CD8-positive, alpha-beta memory T cell (primary cell): ENCODE data around the gene DNAJC5. TPM values are rescaled to one million over a fixed set of nuclear protein-coding genes. Genes with fewer than 3 reads are reported as not detected.
"Not testable (repeated sequence)": the region's sequence is repeated elsewhere in the genome, so short reads cannot be mapped to it uniquely, and the experiment has no call there.

ENCODE experiments used
- CTCF ChIA-PET: fragments of 350-600 bp; sonication (Branson Sonifier 250); formaldehyde crosslinking; loops from one replicate; lab custom pipeline; 2021; ENCODE audit warnings: antibody characterized with exemption; lab: Charles Lee
- POLR2A ChIA-PET: fragments of 350-600 bp; sonication (Branson Sonifier 250); formaldehyde crosslinking; loops from one replicate; lab custom pipeline; 2021; ENCODE audit warnings: antibody characterized with exemption; lab: Charles Lee
- DNase-seq, 5 donors: peaks; one replicate each; pipeline versions ENCODE4 v3.0.0 to v3.0.0-alpha.2; 2020 to 2022; ENCODE audit warnings: mixed read lengths in 1 of 5
- H3K27ac ChIP-seq: one replicate; pipeline ENCODE4 v1.7.0; 2013; ENCODE audit warnings: low read depth, mild to moderate bottlenecking, low read length, moderate library complexity
- H3K27me3 ChIP-seq: 2 replicates; pipeline ENCODE4 v1.7.0; 2013; ENCODE audit warnings: low read length, mild to moderate bottlenecking; ENCODE audit not compliant: insufficient read depth, poor library complexity, severe bottlenecking
- H3K36me3 ChIP-seq: 2 replicates; pipeline ENCODE4 v1.7.0; 2013; ENCODE audit warnings: mild to moderate bottlenecking, low read length, moderate library complexity; ENCODE audit not compliant: insufficient read depth
- H3K4me1 ChIP-seq: 2 replicates; pipeline ENCODE4 v1.7.0; 2013; ENCODE audit warnings: mild to moderate bottlenecking, low read length, moderate library complexity; ENCODE audit not compliant: insufficient read depth
- H3K4me3 ChIP-seq: 2 replicates; pipeline ENCODE4 v1.7.0; 2013; ENCODE audit warnings: mild to moderate bottlenecking, low read length
- H3K9me3 ChIP-seq: 2 replicates; pipeline ENCODE4 v1.7.0; 2013; ENCODE audit warnings: mild to moderate bottlenecking, low read length
- H3K27ac Mint-ChIP-seq, 8 donors: one replicate each; pipeline ENCODE4 v1.8.0; 2020 to 2021; ENCODE audit warnings: mixed read lengths in 8 of 8, mild to moderate bottlenecking in 6 of 8, inconsistent platforms in 3 of 8, moderate library complexity in 3 of 8
- H3K27me3 Mint-ChIP-seq, 2 donors: one replicate each; pipeline ENCODE4 v1.8.0; 2020 to 2021; ENCODE audit warnings: mixed read lengths in 2 of 2, mild to moderate bottlenecking in 1 of 2, moderate library complexity in 1 of 2
- H3K36me3 Mint-ChIP-seq, 3 donors: one replicate each; pipeline ENCODE4 v1.8.0; 2020 to 2021; ENCODE audit warnings: mixed read lengths in 3 of 3, inconsistent platforms in 1 of 3, mild to moderate bottlenecking in 1 of 3
- H3K4me1 Mint-ChIP-seq, 3 donors: one replicate each; pipeline ENCODE4 v1.8.0; 2020 to 2021; ENCODE audit warnings: mixed read lengths in 3 of 3, inconsistent platforms in 1 of 3, mild to moderate bottlenecking in 1 of 3
- H3K4me3 Mint-ChIP-seq, 7 donors: one replicate each; pipeline ENCODE4 v1.8.0; 2020 to 2021; ENCODE audit warnings: mixed read lengths in 7 of 7, mild to moderate bottlenecking in 6 of 7, moderate library complexity in 4 of 7, inconsistent platforms in 2 of 7
- H3K9me3 Mint-ChIP-seq, 5 donors: one replicate each; pipeline ENCODE4 v1.8.0; 2020 to 2022; ENCODE audit warnings: mixed read lengths in 5 of 5, mild to moderate bottlenecking in 3 of 5, moderate library complexity in 2 of 5, inconsistent platforms in 1 of 5
- polyA plus RNA-seq: library from polyadenylated mRNA; unstranded; fragments of 300-500 nt; fragmentation: Illumina TruSeq; gene quantifications from one replicate; pipeline ENCODE4 v1.2.3, GENCODE V29; 2021
- total RNA-seq, 2 experiments: library from RNA; stranded (reverse); gene quantifications; one replicate each; pipeline ENCODE4 v1.2.3, GENCODE V29; 2021

DNAJC5 gene
- total and polyA plus RNA-seq, 3 experiments from 2014 or later: 8.3 to 40.9 (median 38.9) TPM

DNA sequence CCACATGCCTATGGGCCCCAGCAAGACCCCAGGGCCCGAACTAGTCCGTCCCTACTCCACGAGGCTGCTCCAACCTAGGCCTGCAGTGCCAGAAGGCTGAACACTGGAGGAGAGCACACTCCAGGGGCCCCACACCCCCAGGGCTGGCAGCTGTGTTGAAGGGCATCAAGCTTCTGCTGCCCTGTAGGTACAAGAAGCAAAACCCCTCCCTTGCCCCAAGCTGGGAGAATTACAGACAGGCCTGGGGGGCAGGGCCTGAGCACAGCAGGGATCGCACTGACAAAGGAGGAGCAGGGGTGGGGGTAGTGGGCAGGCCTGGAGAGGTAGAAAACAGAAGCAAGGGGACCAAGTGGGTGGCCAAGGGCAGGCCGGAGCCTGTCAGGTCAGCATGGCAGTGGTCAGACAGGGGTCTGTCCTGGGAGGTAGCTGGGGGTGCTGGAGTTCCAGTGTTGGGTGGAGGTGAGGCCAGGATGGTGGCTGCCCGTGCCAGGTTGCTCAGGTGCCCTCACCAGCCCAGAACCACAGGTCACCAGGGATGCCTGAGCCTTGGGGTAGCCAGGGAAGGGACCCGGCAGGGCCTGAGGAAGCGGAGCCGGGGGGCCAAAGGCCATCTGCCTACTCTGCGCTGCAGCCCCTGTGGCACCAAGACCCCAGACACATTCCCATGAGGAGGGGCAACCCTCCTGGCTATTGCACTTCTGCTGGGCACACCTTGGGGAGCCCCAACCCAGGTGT, 64.2 kb downstream of the DNAJC5 start:
- POLR2A ChIA-PET: interaction anchor here (0.5 to 0.8 kb wide), 3 partner anchors 12 to 150 kb away, joined by 3 to 4 read pairs (median 3); partner anchors contain the start of gene PRPF6
- H3K36me3 ChIP-seq: no peaks in the 10 kb centered on the region
- no peaks in the 10 kb centered on the region for H3K27me3 ChIP-seq
- CTCF ChIA-PET: interaction anchor here (0.6 kb wide), 1 partner anchor 75 kb away, joined by 3 read pairs; no protein-coding TSS in a partner anchor
- Mint-ChIP-seq H3K36me3 (peaks cover 0 to 33% (median 0%) of the 10 kb centered on the region in 3 donors), H3K27me3 (peaks cover 0 to 1% of the 10 kb centered on the region in 2 donors), H3K4me1 (peaks cover 12 to 25% (median 15%) of the 10 kb centered on the region in 3 donors), H3K27ac (peak overlapping the region in 3 of 8 donors; percentile 23 to 82 (median 54)), H3K9me3 (no peaks in the 10 kb centered on the region), H3K4me3 (peak overlapping the region in 2 of 7 donors; percentile 9 to 32)
- H3K4me1 ChIP-seq: peaks cover 21% of the 10 kb centered on the region
- no peak overlapping the region for H3K4me3 ChIP-seq
- H3K27ac ChIP-seq: no peak overlapping the region
- DNase-seq: no peak
- no peaks in the 10 kb centered on the region for H3K9me3 ChIP-seq

DNA sequence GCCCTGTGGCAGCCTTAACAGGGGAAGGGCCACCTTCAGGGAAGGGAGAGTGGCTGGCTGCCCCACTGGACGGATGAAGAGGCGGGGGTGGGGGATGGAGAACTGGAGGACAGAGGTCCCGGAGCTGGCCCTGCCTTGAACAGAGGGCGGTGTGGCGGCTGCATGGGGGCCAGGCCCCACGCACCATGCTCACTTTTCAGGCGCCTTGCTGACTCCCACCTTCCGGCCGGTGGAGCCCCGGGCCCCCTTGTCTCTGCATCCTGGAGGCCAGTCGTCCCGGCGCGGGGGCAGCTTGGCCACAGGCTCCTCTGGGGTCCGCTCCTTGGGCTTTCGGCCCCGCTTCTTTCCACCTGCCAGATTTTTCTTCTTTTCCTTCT, 64.8 kb downstream of the DNAJC5 start:
- Histone ChIP-seq H3K9me3 (no peaks in the 10 kb centered on the region), H3K36me3 (no peaks in the 10 kb centered on the region), H3K4me1 (peaks cover 16% of the 10 kb centered on the region), H3K4me3 (no peak overlapping the region), H3K27ac (no peak overlapping the region), H3K27me3 (no peaks in the 10 kb centered on the region)
- no peak overlapping the region for H3K27ac Mint-ChIP-seq
- peak overlapping the region in 1 of 7 donors; percentile 9 for H3K4me3 Mint-ChIP-seq
- no peak for DNase-seq
- ChIA-PET CTCF (no interaction called here), POLR2A (no interaction called here)
- H3K9me3 Mint-ChIP-seq: no peaks in the 10 kb centered on the region
- peaks cover 6 to 20% (median 9%) of the 10 kb centered on the region in 3 donors for H3K4me1 Mint-ChIP-seq
- H3K36me3 Mint-ChIP-seq: peaks cover 0 to 34% (median 0%) of the 10 kb centered on the region in 3 donors
- peaks cover 0 to 1% of the 10 kb centered on the region in 2 donors for H3K27me3 Mint-ChIP-seq

DNA sequence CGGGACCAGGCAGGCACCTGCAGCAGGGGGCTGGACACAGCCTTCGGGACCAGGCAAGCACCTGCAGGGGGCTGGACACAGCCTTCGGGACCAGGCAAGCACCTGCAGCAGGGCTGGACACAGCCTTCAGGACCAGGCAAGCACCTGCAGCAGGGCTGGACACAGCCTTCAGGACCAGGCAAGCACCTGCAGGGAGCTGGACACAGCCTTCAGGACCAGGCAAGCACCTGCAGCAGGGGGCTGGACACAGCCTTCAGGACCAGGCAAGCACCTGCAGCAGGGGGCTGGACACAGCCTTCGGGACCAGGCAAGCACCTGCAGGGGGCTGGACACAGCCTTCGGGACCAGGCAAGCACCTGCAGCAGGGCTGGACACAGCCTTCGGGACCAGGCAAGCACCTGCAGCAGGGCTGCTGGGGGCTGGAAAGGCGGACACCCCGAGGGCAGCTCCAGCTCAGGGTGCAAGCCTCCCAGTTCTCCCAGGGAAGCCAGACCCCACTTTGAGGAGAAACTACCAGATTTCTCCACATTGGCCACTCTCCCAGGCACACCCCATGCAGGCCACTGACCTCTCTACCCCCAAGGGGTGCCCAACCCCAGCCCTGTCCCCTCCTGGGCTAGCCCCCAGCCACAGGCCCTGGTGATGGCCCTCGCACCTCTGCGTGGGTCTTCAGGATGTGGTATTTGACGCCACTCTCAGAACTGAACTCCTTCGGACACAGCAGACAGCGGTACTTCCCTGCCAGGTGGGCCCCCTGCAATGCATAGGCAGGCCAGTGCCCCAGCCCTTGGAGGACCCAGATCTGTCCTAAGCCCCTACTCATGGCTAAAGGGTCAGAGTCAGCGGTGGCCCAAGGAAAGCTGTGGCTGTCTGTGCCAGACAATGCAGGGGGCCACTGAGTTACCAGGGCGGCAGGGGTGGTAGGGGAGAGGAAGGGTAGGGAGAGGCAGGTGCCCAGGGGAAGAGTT, 66.0 kb downstream of the DNAJC5 start:
- POLR2A ChIA-PET, H3K4me3 ChIP-seq, H3K36me3 ChIP-seq, H3K9me3 ChIP-seq, H3K4me1 ChIP-seq, H3K27me3 Mint-ChIP-seq, H3K27ac ChIP-seq, DNase-seq, H3K9me3 Mint-ChIP-seq, H3K27me3 ChIP-seq: not testable (repeated sequence)
- H3K27ac Mint-ChIP-seq: peak overlapping the region in 2 of 8 donors; percentile 50
- peaks cover 0 to 14% (median 6%) of the 10 kb centered on the region in 3 donors for H3K4me1 Mint-ChIP-seq
- peak overlapping the region in 1 of 7 donors; percentile 56 for H3K4me3 Mint-ChIP-seq
- H3K36me3 Mint-ChIP-seq: peaks cover 0 to 34% (median 0%) of the 10 kb centered on the region in 3 donors
- CTCF ChIA-PET: interaction anchor here (0.9 kb wide), 1 partner anchor 19 kb away, joined by 4 read pairs; the partner anchor contains the start of gene PRPF6

DNA sequence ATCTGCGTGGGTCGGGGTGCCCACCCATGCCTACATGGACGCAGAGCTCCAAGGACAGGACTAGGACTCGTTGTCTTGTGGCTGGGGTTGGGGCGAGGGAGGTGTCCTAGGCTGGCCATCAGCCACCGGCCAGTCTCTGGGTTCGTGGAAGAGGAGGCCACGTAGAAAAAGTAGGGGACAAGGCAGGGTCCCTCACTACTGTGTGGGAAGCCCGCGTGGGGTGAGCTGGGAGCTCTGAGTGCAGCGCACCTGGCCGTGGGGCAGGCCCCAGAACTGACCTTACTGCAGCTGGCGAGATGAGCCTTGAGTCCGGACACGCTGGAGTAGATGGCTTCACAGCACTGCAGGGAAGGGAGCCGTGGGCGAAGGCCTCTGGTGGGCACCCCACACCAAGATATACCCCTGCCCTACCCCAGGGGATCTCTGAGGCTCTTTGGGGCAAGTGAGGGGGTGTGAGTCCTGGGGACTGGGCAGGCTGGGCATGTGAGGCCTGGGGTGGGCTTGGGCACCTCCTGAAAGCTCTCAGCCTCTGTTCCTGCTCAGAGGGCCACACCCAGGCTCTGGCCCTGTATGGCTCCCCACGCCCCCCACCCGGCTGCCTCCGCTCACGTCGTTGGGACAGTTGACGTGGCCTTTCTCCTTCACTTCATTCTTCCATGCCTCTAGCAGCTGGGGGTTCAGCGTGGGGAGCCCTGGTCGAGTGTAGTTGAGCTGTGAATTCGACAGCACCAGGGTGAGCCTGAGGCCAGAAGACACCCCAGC, 66.9 kb downstream of the DNAJC5 start:
- H3K27ac Mint-ChIP-seq: peak overlapping the region in 1 of 8 donors; percentile 50

DNA sequence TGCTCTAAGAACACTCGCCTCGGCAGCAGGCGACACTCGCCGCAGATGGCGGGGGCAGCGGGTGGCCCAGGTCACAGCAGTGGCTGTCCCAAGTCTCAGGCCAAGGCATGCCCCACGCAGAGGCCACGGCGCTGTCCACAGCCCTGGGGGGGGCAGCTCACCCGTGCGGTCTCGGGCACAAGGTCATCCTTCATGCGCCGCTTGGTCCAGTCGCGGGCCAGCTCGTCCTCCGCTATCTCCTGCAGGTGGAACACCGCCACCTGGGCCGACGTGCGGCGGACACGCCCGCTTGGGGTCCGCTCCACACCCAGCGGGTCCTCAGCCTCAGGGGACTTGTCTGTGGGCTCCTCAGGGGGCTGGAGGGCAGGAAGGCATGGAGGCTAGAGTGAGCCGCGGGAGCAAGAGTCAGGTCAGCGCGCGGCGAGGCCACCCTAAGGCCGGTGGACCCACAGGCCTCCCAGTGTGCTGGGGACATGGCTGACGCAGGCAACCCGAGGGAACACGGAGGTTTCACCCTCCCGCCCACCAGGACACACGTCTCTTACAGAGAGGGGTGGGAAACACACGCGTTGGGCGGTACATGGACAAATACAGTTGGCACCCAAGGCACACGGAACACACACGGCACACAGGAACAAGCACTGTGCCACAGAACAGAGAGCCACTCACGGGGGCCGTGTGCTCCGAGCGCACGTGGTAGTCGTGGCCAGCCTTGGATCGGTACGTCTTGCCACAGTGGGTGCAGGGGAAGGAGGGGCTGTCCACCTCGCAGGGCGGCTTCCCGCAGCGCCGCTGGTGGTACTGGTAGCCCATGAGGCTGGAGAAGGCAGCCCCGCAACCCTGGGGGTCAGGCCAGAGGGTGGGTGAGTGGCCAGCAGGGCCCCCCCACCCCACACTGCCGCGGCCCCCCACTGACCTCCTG, 67.8 kb downstream of the DNAJC5 start:
- Mint-ChIP-seq H3K9me3 (peaks cover 0 to 3% (median 0%) of the 10 kb centered on the region in 5 donors), H3K4me3 (no peak overlapping the region), H3K27me3 (peaks cover 0 to 1% of the 10 kb centered on the region in 2 donors), H3K4me1 (peaks cover 0 to 3% (median 0%) of the 10 kb centered on the region in 3 donors), H3K27ac (no peak overlapping the region), H3K36me3 (peaks cover 0 to 42% (median 0%) of the 10 kb centered on the region in 3 donors)
- no peak overlapping the region for H3K4me3 ChIP-seq
- H3K27ac ChIP-seq: no peak overlapping the region
- peaks cover 3% of the 10 kb centered on the region for H3K36me3 ChIP-seq
- no peaks in the 10 kb centered on the region for H3K4me1 ChIP-seq
- no peaks in the 10 kb centered on the region for H3K9me3 ChIP-seq
- ChIA-PET POLR2A (no interaction called here), CTCF (interaction anchor here (0.6 to 1.0 kb wide), 2 partner anchors 76 to 120 kb away, joined by 3 to 4 read pairs; no protein-coding TSS in a partner anchor)
- no peaks in the 10 kb centered on the region for H3K27me3 ChIP-seq
- DNase-seq: no peak

More for the DNA sequence above, 66.9 kb downstream of the DNAJC5 start:
- Mint-ChIP-seq H3K4me1 (peaks cover 0 to 11% (median 4%) of the 10 kb centered on the region in 3 donors), H3K4me3 (peak overlapping the region in 2 of 7 donors; percentile 13 to 56), H3K36me3 (peaks cover 0 to 41% (median 0%) of the 10 kb centered on the region in 3 donors), H3K9me3 (peaks cover 0 to 3% (median 0%) of the 10 kb centered on the region in 5 donors), H3K27me3 (peaks cover 0 to 1% of the 10 kb centered on the region in 2 donors)
- H3K27me3 ChIP-seq: no peaks in the 10 kb centered on the region
- H3K4me1 ChIP-seq: peaks cover 7% of the 10 kb centered on the region
- ChIA-PET CTCF (interaction anchor here (0.6 to 1.0 kb wide), 3 partner anchors 18 to 121 kb away, joined by 3 to 4 read pairs (median 4); partner anchors contain the start of gene PRPF6), POLR2A (no interaction called here)
- H3K4me3 ChIP-seq: no peak overlapping the region
- H3K9me3 ChIP-seq: no peaks in the 10 kb centered on the region
- no peaks in the 10 kb centered on the region for H3K36me3 ChIP-seq
- DNase-seq: no peak
- no peak overlapping the region for H3K27ac ChIP-seq

DNA sequence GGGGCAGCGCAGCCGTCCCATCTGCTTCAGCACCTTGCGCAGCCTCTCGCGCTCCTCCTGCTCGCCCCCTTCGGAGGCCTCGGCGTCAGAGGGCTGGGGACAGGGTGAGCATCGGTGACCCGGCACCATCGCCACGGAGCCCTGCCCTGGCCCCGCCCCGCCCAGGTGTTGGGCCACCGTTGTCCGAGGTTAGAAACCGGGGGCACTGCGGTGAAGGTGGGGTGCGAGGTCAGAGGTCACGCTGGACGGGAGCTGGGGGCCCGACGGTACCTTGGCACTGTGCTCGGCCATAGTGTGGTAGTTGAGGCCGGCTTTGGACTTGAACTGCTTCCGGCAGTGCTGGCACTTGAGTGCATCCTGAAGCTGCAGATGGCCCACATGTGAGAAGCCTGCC, 68.4 kb downstream of the DNAJC5 start:
- Histone ChIP-seq H3K4me3 (no peak overlapping the region), H3K36me3 (peaks cover 4% of the 10 kb centered on the region), H3K4me1 (peaks cover 3% of the 10 kb centered on the region), H3K27ac (no peak overlapping the region), H3K9me3 (no peaks in the 10 kb centered on the region), H3K27me3 (no peaks in the 10 kb centered on the region)
- DNase-seq: peak in 1 of 5 donors; percentile 45
- CTCF ChIA-PET: interaction anchor here (1.1 kb wide), 1 partner anchor 10 kb away, joined by 3 read pairs; no protein-coding TSS in a partner anchor
- H3K36me3 Mint-ChIP-seq: peaks cover 0 to 42% (median 0%) of the 10 kb centered on the region in 3 donors
- peaks cover 0 to 2% of the 10 kb centered on the region in 2 donors for H3K27me3 Mint-ChIP-seq
- peaks cover 3 to 4% (median 4%) of the 10 kb centered on the region in 3 donors for H3K4me1 Mint-ChIP-seq
- H3K4me3 Mint-ChIP-seq: no peak overlapping the region
- POLR2A ChIA-PET: no interaction called here
- no peak overlapping the region for H3K27ac Mint-ChIP-seq
- peaks cover 0 to 3% (median 0%) of the 10 kb centered on the region in 5 donors for H3K9me3 Mint-ChIP-seq
